Liver (tissue), 9 donors: Measurements from ENCODE around the gene PDCD5. TPM values are rescaled to one million over a fixed set of nuclear protein-coding genes. Genes with fewer than 3 reads are reported as not detected.

Experiments
- DNase-seq: peaks from one replicate; pipeline ENCODE4 v3.0.0-alpha.2; 2017; ENCODE audit warnings: low spot score
- H3K27ac ChIP-seq, 2 donors: one replicate each; pipeline ENCODE4 v1.7.0; 2013; ENCODE audit warnings: inconsistent platforms in 2 of 2, low read length in 2 of 2, control low read depth in 1 of 2, low read depth in 1 of 2, mild to moderate bottlenecking in 1 of 2
- H3K27me3 ChIP-seq, 4 donors: one replicate each; pipeline versions ENCODE4 v1.6.1 to v1.7.0; 2013; ENCODE audit warnings: low read length in 3 of 4, inconsistent platforms in 1 of 4, mild to moderate bottlenecking in 1 of 4, moderate library complexity in 1 of 4; ENCODE audit not compliant: control insufficient read depth in 4 of 4, insufficient read depth in 4 of 4
- H3K36me3 ChIP-seq, 4 donors: one replicate each; pipeline versions ENCODE4 v1.6.1 to v1.7.0; 2013; ENCODE audit warnings: low read length in 3 of 4, mild to moderate bottlenecking in 3 of 4, low read depth in 1 of 4, moderate library complexity in 1 of 4; ENCODE audit not compliant: control insufficient read depth in 4 of 4, insufficient read depth in 3 of 4
- H3K4me1 ChIP-seq, 4 donors: one replicate each; pipeline versions ENCODE4 v1.6.1 to v1.7.0; 2013; ENCODE audit warnings: low read length in 3 of 4, mild to moderate bottlenecking in 3 of 4, moderate library complexity in 1 of 4; ENCODE audit not compliant: control insufficient read depth in 4 of 4, insufficient read depth in 4 of 4
- H3K4me3 ChIP-seq, 3 donors: one replicate each; pipeline versions ENCODE4 v1.6.1 to v1.7.0; 2013; ENCODE audit warnings: low read length in 3 of 3, control low read depth in 1 of 3, low read depth in 1 of 3, mild to moderate bottlenecking in 1 of 3
- H3K9ac ChIP-seq, 2 donors: one replicate each; pipeline ENCODE4 v1.7.0; 2013; ENCODE audit warnings: low read length in 2 of 2, mild to moderate bottlenecking in 2 of 2, moderate library complexity in 2 of 2, control low read depth in 1 of 2, low read depth in 1 of 2
- H3K9me3 ChIP-seq, 4 donors: one replicate each; pipeline versions ENCODE4 v1.6.1 to v1.7.0; 2013; ENCODE audit warnings: low read length in 3 of 4; ENCODE audit not compliant: control insufficient read depth in 4 of 4
- EGR1 ChIP-seq, 2 donors: IDR thresholded peaks; 2 replicates each; pipeline ENCODE4 v1.6.1; 2016 to 2018; ENCODE audit warnings: antibody characterized with exemption in 2 of 2, low read depth in 2 of 2
- FOXA1 ChIP-seq: IDR thresholded peaks from 2 replicates; pipeline ENCODE4 v1.6.1; 2016; ENCODE audit warnings: antibody characterized with exemption
- FOXA2 ChIP-seq: IDR thresholded peaks from 2 replicates; pipeline ENCODE4 v1.6.1; 2016; ENCODE audit warnings: antibody characterized with exemption
- GABPA ChIP-seq, 2 donors: IDR thresholded peaks in 1 of 2; conservative IDR thresholded peaks in 1 of 2; 2 replicates each; pipeline ENCODE4 v1.6.1; 2016; ENCODE audit warnings: antibody characterized with exemption in 2 of 2, mild to moderate bottlenecking in 1 of 2, moderate library complexity in 1 of 2
- HNF4A ChIP-seq, 2 donors: conservative IDR thresholded peaks; 2 replicates each; pipeline ENCODE4 v1.6.1; 2016; ENCODE audit warnings: antibody characterized with exemption in 2 of 2, mild to moderate bottlenecking in 2 of 2
- HNF4G ChIP-seq: IDR thresholded peaks from 2 replicates; pipeline ENCODE4 v1.6.1; 2016; ENCODE audit warnings: antibody characterized with exemption
- JUND ChIP-seq, 2 donors: IDR thresholded peaks; 2 replicates each; pipeline ENCODE4 v1.6.1; 2016; ENCODE audit warnings: antibody characterized with exemption in 2 of 2
- NR2F2 ChIP-seq: IDR thresholded peaks from 2 replicates; pipeline ENCODE4 v1.6.1; 2016; ENCODE audit warnings: antibody characterized with exemption
- RAD21 ChIP-seq, 2 donors: IDR thresholded peaks; 2 replicates each; pipeline ENCODE4 v1.6.1; 2016; ENCODE audit warnings: antibody characterized with exemption in 2 of 2, mild to moderate bottlenecking in 2 of 2
- RXRA ChIP-seq, 2 donors: IDR thresholded peaks; 2 replicates each; pipeline ENCODE4 v1.6.1; 2017 to 2018; ENCODE audit warnings: antibody characterized with exemption in 2 of 2, mild to moderate bottlenecking in 1 of 2
- SP1 ChIP-seq: IDR thresholded peaks from 2 replicates; pipeline ENCODE4 v1.6.1; 2018; ENCODE audit warnings: antibody characterized with exemption, mild to moderate bottlenecking
- TAF1 ChIP-seq: conservative IDR thresholded peaks from 2 replicates; pipeline ENCODE4 v1.6.1; 2016; ENCODE audit warnings: antibody characterized with exemption, mild to moderate bottlenecking
- YY1 ChIP-seq: IDR thresholded peaks from 2 replicates; pipeline ENCODE4 v1.6.1; 2016; ENCODE audit warnings: antibody characterized with exemption, mild to moderate bottlenecking
- WGBS: extraction: QIAGEN DNeasy Blood & Tissue Kit; methylation state at CpG from one replicate; pipeline ENCODE4 v1.1.7; 2013; 5-methylcytosine and 5-hydroxymethylcytosine counted together
- polyA plus RNA-seq, 2 donors: library from polyadenylated mRNA; stranded (reverse) in 1 of 2; unstranded in 1 of 2; fragments of 200-250 nt in 1 of 2; fragments of >200 nt in 1 of 2; fragmentation: Nextera tagmentation in 1 of 2; extraction: Ambion mirVana in 1 of 2; gene quantifications; one replicate each; pipeline versions ENCODE4 v1.2.1 to v1.2.3, GENCODE V29; 2013 to 2015
- total RNA-seq, 2 donors: library from RNA; depleted of rRNA; stranded (reverse); fragments of >200 nt; gene quantifications; one replicate each; pipeline ENCODE4 v1.2.3, GENCODE V29; 2014
- TF ChIP-seq, protein P1 (sequence below): IDR thresholded peaks from 2 replicates; pipeline ENCODE4 v1.6.1; 2016; ENCODE audit warnings: antibody characterized with exemption
- TF ChIP-seq, protein P2 (sequence below): fragments of 150-350 bp; IDR thresholded peaks from 2 replicates; pipeline ENCODE4 v1.5.1; 2017; ENCODE audit warnings: improper control_type of control experiment, low read depth, low read length; ENCODE audit not compliant: missing input control
- TF ChIP-seq, protein P3 (sequence below): IDR thresholded peaks from 2 replicates; pipeline ENCODE4 v1.6.1; 2016; ENCODE audit warnings: antibody characterized with exemption
- TF ChIP-seq, protein P4 (sequence below): IDR thresholded peaks from 2 replicates; pipeline ENCODE4 v1.6.1; 2016; ENCODE audit warnings: antibody characterized with exemption
- TF ChIP-seq, protein P5 (sequence below): IDR thresholded peaks from 2 replicates; pipeline ENCODE4 v1.6.1; 2016; ENCODE audit warnings: antibody characterized with exemption, mild to moderate bottlenecking
- donor health status: healthy.
- donor health status: healthy.
- donor health status: healthy.
- donor health status: healthy.
- donor health status: healthy.

The PDCD5 gene
- total and polyA plus RNA-seq, 4 donors: 25.4 to 90.8 (median 36.2) TPM

DNA sequence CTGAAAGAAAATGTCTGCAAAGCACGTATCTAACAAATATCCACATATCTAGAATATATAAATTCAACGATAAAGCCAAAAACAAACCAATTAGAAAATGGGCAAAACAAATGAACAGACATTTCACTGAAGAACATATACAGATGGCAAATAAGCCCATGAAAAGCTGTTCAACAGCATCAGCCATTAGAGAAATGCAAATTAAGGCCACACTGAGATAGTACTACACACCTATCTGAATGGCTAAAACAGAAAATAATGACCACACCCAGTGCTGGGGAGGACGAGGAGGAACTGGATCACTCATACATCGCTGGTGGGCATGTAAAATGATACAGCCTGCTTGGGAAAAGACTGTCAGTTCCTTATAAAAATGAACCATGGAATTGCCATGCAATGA, 32.0 kb downstream of the PDCD5 start:
- 86% methylated on average over 4 of the region's 4 CpGs for WGBS
- Histone ChIP-seq H3K27me3 (no peaks in the 10 kb centered on the region), H3K36me3 (peaks cover 5 to 36% (median 19%) of the 10 kb centered on the region in 4 donors), H3K9me3 (no peaks in the 10 kb centered on the region), H3K27ac (no peak overlapping the region), H3K4me3 (no peak overlapping the region), H3K9ac (no peak overlapping the region), H3K4me1 (no peaks in the 10 kb centered on the region)
- DNase-seq: no peak
- no peak for TF ChIP-seq FOXA2
- TF ChIP-seq, protein P1, sequence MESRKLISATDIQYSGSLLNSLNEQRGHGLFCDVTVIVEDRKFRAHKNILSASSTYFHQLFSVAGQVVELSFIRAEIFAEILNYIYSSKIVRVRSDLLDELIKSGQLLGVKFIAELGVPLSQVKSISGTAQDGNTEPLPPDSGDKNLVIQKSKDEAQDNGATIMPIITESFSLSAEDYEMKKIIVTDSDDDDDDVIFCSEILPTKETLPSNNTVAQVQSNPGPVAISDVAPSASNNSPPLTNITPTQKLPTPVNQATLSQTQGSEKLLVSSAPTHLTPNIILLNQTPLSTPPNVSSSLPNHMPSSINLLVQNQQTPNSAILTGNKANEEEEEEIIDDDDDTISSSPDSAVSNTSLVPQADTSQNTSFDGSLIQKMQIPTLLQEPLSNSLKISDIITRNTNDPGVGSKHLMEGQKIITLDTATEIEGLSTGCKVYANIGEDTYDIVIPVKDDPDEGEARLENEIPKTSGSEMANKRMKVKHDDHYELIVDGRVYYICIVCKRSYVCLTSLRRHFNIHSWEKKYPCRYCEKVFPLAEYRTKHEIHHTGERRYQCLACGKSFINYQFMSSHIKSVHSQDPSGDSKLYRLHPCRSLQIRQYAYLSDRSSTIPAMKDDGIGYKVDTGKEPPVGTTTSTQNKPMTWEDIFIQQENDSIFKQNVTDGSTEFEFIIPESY: no peak
- TF ChIP-seq, protein P2, sequence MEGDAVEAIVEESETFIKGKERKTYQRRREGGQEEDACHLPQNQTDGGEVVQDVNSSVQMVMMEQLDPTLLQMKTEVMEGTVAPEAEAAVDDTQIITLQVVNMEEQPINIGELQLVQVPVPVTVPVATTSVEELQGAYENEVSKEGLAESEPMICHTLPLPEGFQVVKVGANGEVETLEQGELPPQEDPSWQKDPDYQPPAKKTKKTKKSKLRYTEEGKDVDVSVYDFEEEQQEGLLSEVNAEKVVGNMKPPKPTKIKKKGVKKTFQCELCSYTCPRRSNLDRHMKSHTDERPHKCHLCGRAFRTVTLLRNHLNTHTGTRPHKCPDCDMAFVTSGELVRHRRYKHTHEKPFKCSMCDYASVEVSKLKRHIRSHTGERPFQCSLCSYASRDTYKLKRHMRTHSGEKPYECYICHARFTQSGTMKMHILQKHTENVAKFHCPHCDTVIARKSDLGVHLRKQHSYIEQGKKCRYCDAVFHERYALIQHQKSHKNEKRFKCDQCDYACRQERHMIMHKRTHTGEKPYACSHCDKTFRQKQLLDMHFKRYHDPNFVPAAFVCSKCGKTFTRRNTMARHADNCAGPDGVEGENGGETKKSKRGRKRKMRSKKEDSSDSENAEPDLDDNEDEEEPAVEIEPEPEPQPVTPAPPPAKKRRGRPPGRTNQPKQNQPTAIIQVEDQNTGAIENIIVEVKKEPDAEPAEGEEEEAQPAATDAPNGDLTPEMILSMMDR: no peak
- no peak for TF ChIP-seq NR2F2
- TF ChIP-seq JUND (IDR thresholded peaks at IDR 0.05): no peak
- TF ChIP-seq HNF4A (conservative IDR thresholded peaks at IDR 0.05): no peak
- no peak for TF ChIP-seq RAD21 (IDR thresholded peaks at IDR 0.05)
- no peak for TF ChIP-seq GABPA (IDR thresholded peaks at IDR 0.05 in 1 of 2, conservative IDR thresholded peaks at IDR 0.05 in 1 of 2)
- no peak for TF ChIP-seq SP1
- no peak for TF ChIP-seq HNF4G
- no peak for TF ChIP-seq YY1
- no peak for TF ChIP-seq TAF1
- no peak for TF ChIP-seq FOXA1
- TF ChIP-seq, protein P3, sequence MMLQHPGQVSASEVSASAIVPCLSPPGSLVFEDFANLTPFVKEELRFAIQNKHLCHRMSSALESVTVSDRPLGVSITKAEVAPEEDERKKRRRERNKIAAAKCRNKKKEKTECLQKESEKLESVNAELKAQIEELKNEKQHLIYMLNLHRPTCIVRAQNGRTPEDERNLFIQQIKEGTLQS: no peak
- TF ChIP-seq, protein P4, sequence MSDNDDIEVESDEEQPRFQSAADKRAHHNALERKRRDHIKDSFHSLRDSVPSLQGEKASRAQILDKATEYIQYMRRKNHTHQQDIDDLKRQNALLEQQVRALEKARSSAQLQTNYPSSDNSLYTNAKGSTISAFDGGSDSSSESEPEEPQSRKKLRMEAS: no peak
- no peak for TF ChIP-seq EGR1 (IDR thresholded peaks at IDR 0.05; ENCODE audit: low read depth in 2 of 2)
- no peak for TF ChIP-seq RXRA (IDR thresholded peaks at IDR 0.05)
- TF ChIP-seq, protein P5, sequence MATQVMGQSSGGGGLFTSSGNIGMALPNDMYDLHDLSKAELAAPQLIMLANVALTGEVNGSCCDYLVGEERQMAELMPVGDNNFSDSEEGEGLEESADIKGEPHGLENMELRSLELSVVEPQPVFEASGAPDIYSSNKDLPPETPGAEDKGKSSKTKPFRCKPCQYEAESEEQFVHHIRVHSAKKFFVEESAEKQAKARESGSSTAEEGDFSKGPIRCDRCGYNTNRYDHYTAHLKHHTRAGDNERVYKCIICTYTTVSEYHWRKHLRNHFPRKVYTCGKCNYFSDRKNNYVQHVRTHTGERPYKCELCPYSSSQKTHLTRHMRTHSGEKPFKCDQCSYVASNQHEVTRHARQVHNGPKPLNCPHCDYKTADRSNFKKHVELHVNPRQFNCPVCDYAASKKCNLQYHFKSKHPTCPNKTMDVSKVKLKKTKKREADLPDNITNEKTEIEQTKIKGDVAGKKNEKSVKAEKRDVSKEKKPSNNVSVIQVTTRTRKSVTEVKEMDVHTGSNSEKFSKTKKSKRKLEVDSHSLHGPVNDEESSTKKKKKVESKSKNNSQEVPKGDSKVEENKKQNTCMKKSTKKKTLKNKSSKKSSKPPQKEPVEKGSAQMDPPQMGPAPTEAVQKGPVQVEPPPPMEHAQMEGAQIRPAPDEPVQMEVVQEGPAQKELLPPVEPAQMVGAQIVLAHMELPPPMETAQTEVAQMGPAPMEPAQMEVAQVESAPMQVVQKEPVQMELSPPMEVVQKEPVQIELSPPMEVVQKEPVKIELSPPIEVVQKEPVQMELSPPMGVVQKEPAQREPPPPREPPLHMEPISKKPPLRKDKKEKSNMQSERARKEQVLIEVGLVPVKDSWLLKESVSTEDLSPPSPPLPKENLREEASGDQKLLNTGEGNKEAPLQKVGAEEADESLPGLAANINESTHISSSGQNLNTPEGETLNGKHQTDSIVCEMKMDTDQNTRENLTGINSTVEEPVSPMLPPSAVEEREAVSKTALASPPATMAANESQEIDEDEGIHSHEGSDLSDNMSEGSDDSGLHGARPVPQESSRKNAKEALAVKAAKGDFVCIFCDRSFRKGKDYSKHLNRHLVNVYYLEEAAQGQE: no peak
